Epithelial cell of prostate (primary cell): ENCODE measurements around the gene IFNLR1.

Experiments
- DNase-seq: peaks from one replicate; pipeline ENCODE4 v3.0.0-alpha.2; 2011; ENCODE audit warnings: low read depth, low spot score
- H3K27ac ChIP-seq: fragments of 450-650 bp; 2 replicates; pipeline ENCODE4 v1.5.1; 2017; ENCODE audit warnings: mild to moderate bottlenecking

The IFNLR1 gene

GRCh38 chr1:24181619-24182018, 5.5 kb downstream of the IFNLR1 start:
- no peak for DNase-seq
- no peak overlapping the region for H3K27ac ChIP-seq

- no peak for DNase-seq
- H3K27ac ChIP-seq = no peak overlapping the region
Observed at GRCh38 chr1:24180676-24181075, 6.4 kb downstream of the IFNLR1 start.

- DNase-seq = no peak
- H3K27ac ChIP-seq = no peak overlapping the region
Observed at GRCh38 chr1:24179251-24179840, 7.7 kb downstream of the IFNLR1 start.

- no peak overlapping the region for H3K27ac ChIP-seq
- DNase-seq = no peak
Observed at GRCh38 chr1:24178407-24178806, 8.7 kb downstream of the IFNLR1 start.

- no peak overlapping the region for H3K27ac ChIP-seq
- DNase-seq = no peak
Observed at GRCh38 chr1:24177161-24177560, 9.9 kb downstream of the IFNLR1 start.

- DNase-seq = no peak
- peak overlapping the region; percentile 69 for H3K27ac ChIP-seq
Observed at GRCh38 chr1:24175033-24175755, 11.9 kb downstream of the IFNLR1 start.

GRCh38 chr1:24173638-24174575, 13.2 kb downstream of the IFNLR1 start:
- no peak for DNase-seq
- H3K27ac ChIP-seq = peak overlapping the region; percentile 69

- no peak for DNase-seq
- no peak overlapping the region for H3K27ac ChIP-seq
Observed at GRCh38 chr1:24172598-24172997, 14.5 kb downstream of the IFNLR1 start.

GRCh38 chr1:24169286-24169685, 17.8 kb downstream of the IFNLR1 start:
- no peak for DNase-seq
- no peak overlapping the region for H3K27ac ChIP-seq

GRCh38 chr1:24168245-24168644, 18.8 kb downstream of the IFNLR1 start:
- DNase-seq = no peak

GRCh38 chr1:24167008-24167407, 20.1 kb downstream of the IFNLR1 start:
- no peak for DNase-seq
- no peak overlapping the region for H3K27ac ChIP-seq

More at GRCh38 chr1:24168245-24168644, 18.8 kb downstream of the IFNLR1 start:
- no peak overlapping the region for H3K27ac ChIP-seq

- no peak for DNase-seq
- no peak overlapping the region for H3K27ac ChIP-seq
Observed at GRCh38 chr1:24165500-24165899, 21.6 kb downstream of the IFNLR1 start.

- no peak for DNase-seq
- H3K27ac ChIP-seq = no peak overlapping the region
Observed at GRCh38 chr1:24164004-24164403, 23.1 kb downstream of the IFNLR1 start.

GRCh38 chr1:24162201-24162600, 24.9 kb downstream of the IFNLR1 start:
- no peak for DNase-seq
- no peak overlapping the region for H3K27ac ChIP-seq

GRCh38 chr1:24161270-24161669, 25.8 kb downstream of the IFNLR1 start:
- peak overlapping the region; percentile 14 for H3K27ac ChIP-seq
- no peak for DNase-seq

- H3K27ac ChIP-seq = no peak overlapping the region
- no peak for DNase-seq
Observed at GRCh38 chr1:24159366-24159765, 27.7 kb downstream of the IFNLR1 start.

- H3K27ac ChIP-seq = no peak overlapping the region
- DNase-seq = no peak
Observed at GRCh38 chr1:24157918-24158481, 29.1 kb downstream of the IFNLR1 start.

GRCh38 chr1:24156542-24157260, 30.4 kb downstream of the IFNLR1 start:
- DNase-seq = no peak
- H3K27ac ChIP-seq = no peak overlapping the region

- H3K27ac ChIP-seq = no peak overlapping the region
- DNase-seq = peak; percentile 10
Observed at GRCh38 chr1:24155011-24155782, 31.9 kb downstream of the IFNLR1 start.
